Panc1 (cell line): Measurements from ENCODE around the gene MBOAT1.

Source experiments
- CTCF ChIP-seq: fragments of 450-650 bp; IDR thresholded peaks from 2 replicates; pipeline ENCODE4 v1.5.1; 2017; ENCODE audit warnings: mild to moderate bottlenecking
- POLR2AphosphoS5 ChIP-seq: IDR thresholded peaks from 2 replicates; pipeline ENCODE4 v1.6.1; 2012; ENCODE audit warnings: mild to moderate bottlenecking, low read depth, low read length, moderate library complexity

GRCh38 chr6:20236909-20237600, 24.8 kb upstream of the MBOAT1 start:
- no peak for TF ChIP-seq CTCF
- TF ChIP-seq POLR2AphosphoS5: no peak
